T-helper 1 cell treated with Interleukin-12 subunit alpha and Interleukin-12 subunit beta and Interleukin-4 antibody, amounts not matched to agents 30 ng/mL and 1 ng/mL, for 36 hours (primary cell): Measurements from ENCODE around the gene P2RY10. TPM values are rescaled to one million over a fixed set of nuclear protein-coding genes. Genes with fewer than 3 reads are reported as not detected.
"Not testable (repeated sequence)": the region's sequence is repeated elsewhere in the genome, so short reads cannot be mapped to it uniquely, and the experiment has no call there.

Source experiments
- intact Hi-C: fragments of 100-400 bp; cut with micrococcal nuclease; formaldehyde crosslinking; loops from one replicate; pipeline ENCODE4 v1.15.1; 2024
- total RNA-seq: library from RNA; stranded (reverse); gene quantifications from 2 replicates; pipeline ENCODE4 v1.2.3, GENCODE V29; 2022

The P2RY10 gene, protein sequence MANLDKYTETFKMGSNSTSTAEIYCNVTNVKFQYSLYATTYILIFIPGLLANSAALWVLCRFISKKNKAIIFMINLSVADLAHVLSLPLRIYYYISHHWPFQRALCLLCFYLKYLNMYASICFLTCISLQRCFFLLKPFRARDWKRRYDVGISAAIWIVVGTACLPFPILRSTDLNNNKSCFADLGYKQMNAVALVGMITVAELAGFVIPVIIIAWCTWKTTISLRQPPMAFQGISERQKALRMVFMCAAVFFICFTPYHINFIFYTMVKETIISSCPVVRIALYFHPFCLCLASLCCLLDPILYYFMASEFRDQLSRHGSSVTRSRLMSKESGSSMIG
- total RNA-seq, result 64.1 and 75.0 TPM in 2 replicates

GRCh38 chrX:78945186-78945912, at the start of gene P2RY10:
TSS of gene P2RY10 (plus strand) at chrX:78945391. CDS start at chrX:78960521, 15,130 bp downstream.
- intact Hi-C loops, result loop anchor here (1.0 to 10.0 kb wide), 12 partner anchors 22 to 841 kb away; partner anchors contain the start of genes PGK1 and TAF9B

DNA sequence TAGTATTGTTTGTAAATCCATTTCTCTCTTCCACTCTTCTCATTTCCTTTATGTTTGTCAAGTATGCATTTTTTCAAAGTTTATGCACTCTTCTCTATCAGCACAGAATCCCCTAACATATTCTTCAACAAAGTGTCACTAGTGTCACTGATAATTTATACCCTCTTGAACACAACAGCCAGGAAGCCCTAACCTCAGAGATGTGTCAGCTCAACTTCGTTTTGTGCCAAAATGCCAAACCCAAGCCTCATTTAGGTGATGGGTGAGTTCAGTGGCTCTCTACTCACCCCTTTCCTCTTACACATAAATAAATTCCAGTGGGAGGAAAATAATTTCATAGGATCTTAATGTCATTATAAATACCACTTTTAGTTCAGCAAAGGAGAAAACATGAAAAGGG, 22.4 kb upstream of the P2RY10 start:
- intact Hi-C loops, result loop anchor here (1.0 to 5.0 kb wide), 2 partner anchors 23 to 35 kb away; partner anchors contain the start of gene P2RY10

GRCh38 chrX:78923198-78924015, 21.8 kb upstream of the P2RY10 start:
- intact Hi-C loops, result loop anchor here (1.0 to 5.0 kb wide), 2 partner anchors 22 to 34 kb away; partner anchors contain the start of gene P2RY10

GRCh38 chrX:78931814-78932213, 13.4 kb upstream of the P2RY10 start:
- intact Hi-C loops, result no loop called here

DNA sequence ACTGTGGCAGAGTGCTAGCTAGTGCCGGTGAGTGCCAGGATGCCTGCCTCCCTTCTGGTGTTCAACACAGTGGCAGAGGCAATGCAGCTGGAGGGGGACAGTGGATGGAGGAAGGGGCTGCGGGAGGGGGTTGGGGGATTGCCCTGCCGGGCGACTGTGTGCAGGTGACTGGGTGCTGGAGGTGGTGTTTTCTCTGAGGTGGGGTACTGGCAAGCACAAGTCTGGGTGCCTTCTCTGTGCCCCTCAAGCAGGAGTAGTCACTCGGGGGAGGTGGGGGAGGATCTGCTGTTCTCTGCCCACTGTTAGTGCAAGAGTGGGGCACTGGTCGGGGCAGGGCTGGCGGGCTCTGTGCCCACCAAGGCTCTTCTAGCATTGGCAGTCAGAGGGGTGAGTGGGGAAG, 10.3 kb upstream of the P2RY10 start:
- intact Hi-C loops, result no loop called here

- intact Hi-C loops, result loop anchor here (1.0 to 10.0 kb wide), 5 partner anchors 58 to 840 kb away; partner anchors contain the start of genes CYSLTR1 and PGK1
Observed at GRCh38 chrX:78944351-78944750, 840 bp upstream of the P2RY10 start.

GRCh38 chrX:78946178-78946931, 1.2 kb downstream of the P2RY10 start:
- intact Hi-C loops, result loop anchor here (1.0 to 10.0 kb wide), 8 partner anchors 9 to 842 kb away; partner anchors contain the start of genes ITM2A, PGK1 and TAF9B

DNA sequence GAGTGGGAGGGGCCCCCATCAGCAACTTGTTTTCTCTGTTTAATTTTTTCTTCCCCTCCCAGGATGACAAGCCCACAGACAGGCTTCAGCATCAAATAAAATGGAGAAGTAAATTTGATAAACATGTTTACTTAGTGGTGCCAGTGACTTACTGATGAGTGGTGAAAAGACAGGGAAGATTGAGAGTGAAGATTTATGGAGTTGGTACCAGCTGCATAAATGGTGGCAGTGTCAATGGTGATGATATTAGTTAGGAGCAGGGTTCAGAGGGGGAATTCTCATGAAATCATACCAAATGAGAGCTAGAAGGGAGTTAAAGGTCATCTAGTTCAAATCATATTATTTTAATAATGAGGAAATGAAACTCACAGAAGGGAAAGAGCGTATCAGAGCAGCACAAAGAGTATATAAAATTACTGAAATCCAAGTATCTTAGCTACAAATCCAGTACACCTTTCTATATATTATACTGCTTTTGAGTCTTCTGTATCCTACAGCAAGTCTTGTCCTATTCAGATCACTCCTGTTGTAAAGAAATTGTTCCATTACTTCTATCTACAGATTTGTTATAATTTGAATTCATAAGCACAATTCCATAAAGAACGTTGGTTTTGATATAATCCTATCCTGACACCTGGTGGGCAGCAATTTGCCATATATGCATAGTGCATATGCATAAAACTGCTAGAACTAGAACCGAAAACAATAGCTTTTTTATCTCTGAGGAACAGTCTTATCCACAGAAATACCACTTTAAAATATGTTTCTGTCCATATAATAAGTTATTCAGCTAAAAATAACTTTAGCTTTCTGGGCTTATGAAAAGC, 5.0 kb downstream of the P2RY10 start:
- intact Hi-C loops, result loop anchor here (1.0 kb wide), 1 partner anchor 320 kb away; no protein-coding TSS in a partner anchor

- intact Hi-C loops, result loop anchor here (5.0 kb wide), 1 partner anchor 35 kb away; no protein-coding TSS in a partner anchor
Observed at GRCh38 chrX:78957049-78957767, 12.0 kb downstream of the P2RY10 start.

- intact Hi-C loops, result loop anchor here (5.0 kb wide), 1 partner anchor 35 kb away; no protein-coding TSS in a partner anchor
Observed at GRCh38 chrX:78957768-78958130, 12.6 kb downstream of the P2RY10 start.

DNA sequence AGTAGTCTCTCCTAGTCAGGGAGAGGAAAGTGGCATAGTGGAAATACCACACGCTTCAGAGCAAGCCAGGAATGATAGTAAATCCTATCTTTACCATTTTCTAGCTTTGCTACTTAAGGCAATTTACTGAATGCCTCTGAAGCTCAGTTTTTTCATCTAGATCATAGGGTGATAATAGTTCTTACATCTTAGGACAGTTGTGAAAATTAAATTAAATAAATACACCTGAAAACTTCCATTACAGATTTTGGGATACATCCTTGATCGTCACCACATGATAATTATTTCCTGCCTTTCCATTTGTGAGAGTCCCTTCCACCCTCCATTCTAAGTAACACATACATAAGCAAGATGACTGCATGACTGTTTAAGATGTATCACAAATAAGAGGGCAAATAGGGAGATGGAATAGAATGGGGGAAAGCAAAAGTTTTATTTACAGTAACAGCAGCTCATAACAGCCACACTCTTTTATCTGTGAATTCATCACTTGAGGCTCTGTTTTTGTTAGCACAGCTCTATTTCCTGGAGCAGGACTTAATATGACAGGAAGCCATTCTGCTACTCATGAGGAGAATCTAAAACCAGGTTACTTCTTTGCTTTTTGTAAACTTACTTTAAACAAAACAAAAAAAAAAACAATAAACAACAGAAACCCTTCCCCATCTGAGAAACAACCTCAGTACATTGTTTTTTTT, 13.4 kb downstream of the P2RY10 start:
- intact Hi-C loops, result loop anchor here (5.0 kb wide), 1 partner anchor 36 kb away; no protein-coding TSS in a partner anchor

GRCh38 chrX:78960888-78961287, 15.7 kb downstream of the P2RY10 start:
- intact Hi-C loops, result no loop called here

- intact Hi-C loops, result no loop called here
Observed at GRCh38 chrX:78964598-78964997, 19.4 kb downstream of the P2RY10 start.

DNA sequence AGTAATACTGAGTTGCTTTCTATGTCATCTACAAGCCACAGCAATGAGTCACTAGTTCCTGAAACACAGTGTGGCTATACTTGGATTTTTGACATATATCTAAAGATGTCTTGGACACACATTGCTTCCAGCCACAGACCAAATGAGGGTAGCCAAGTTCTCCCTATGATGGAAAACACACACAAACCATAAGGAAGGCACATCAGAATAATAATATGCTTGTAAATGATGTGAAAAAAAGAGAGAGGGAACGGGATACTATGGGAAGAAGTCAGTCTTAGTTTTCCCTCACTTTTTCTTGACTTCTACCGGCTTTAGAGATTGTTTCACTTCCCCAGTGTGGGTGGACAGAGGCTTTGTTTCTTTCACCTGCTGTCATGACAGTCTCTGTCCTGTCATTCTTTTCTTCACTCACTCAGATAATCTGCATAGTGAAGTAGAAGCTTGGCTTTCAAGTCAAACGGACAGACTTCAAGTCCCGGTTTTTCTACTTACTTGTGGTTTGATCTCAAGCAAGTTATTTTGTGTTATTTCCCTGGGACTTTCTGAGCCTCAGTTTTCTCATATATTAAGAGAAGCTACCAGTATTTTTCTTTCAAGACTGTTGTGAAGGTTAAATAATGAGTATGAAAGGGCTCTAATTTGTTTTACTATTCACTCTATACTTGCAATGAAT, 34.7 kb downstream of the P2RY10 start:
- intact Hi-C loops, result loop anchor here (5.0 kb wide), 1 partner anchor 33 kb away; the partner anchor contains the start of gene P2RY10

GRCh38 chrX:78989349-78989748, 44.2 kb downstream of the P2RY10 start:
- intact Hi-C loops, result no loop called here

GRCh38 chrX:78997870-78998558, 52.8 kb downstream of the P2RY10 start:
- intact Hi-C loops, result no loop called here

GRCh38 chrX:79007540-79007939, 62.3 kb downstream of the P2RY10 start:
- intact Hi-C loops, result not testable (repeated sequence)
